HG03060 (cell line): Measurements from ENCODE around the gene CCDC74A.
A peak's percentile ranks its signal among the peaks of the same experiment; 100 is the strongest.
"Not testable (repeated sequence)": the region's sequence is repeated elsewhere in the genome, so short reads cannot be mapped to it uniquely, and the experiment has no call there.

Source experiments
- ATAC-seq: cut with Tn5 transposase; IDR thresholded peaks from one replicate; pipeline ENCODE4 v1.9.1; 2021; ENCODE audit warnings: low read depth, moderate number of reproducible peaks; ENCODE audit not compliant: unreplicated experiment

Gene CCDC74A

GRCh38 chr2:131527131-131528001, at the start of gene CCDC74A:
CCDC74A (plus strand) TSS chr2:131527888; CDS start chr2:131527971, 83 bp downstream.
- ATAC-seq, result peak; percentile 64

- ATAC-seq, result not testable (repeated sequence)
Observed at GRCh38 chr2:131478074-131478849, 49.4 kb upstream of the CCDC74A start.

- ATAC-seq, result not testable (repeated sequence)
Observed at GRCh38 chr2:131478850-131479461, 48.7 kb upstream of the CCDC74A start.

- ATAC-seq, result not testable (repeated sequence)
Observed at GRCh38 chr2:131480351-131480750, 47.3 kb upstream of the CCDC74A start.

- ATAC-seq, result not testable (repeated sequence)
Observed at GRCh38 chr2:131482506-131483155, 45.1 kb upstream of the CCDC74A start.

- ATAC-seq, result not testable (repeated sequence)
Observed at GRCh38 chr2:131483981-131484820, 43.5 kb upstream of the CCDC74A start.

- not testable (repeated sequence) for ATAC-seq
Observed at GRCh38 chr2:131484906-131485460, 42.7 kb upstream of the CCDC74A start.

- ATAC-seq, result not testable (repeated sequence)
Observed at GRCh38 chr2:131486201-131486902, 41.3 kb upstream of the CCDC74A start.

GRCh38 chr2:131488306-131489205, 39.1 kb upstream of the CCDC74A start:
- no peak for ATAC-seq

- not testable (repeated sequence) for ATAC-seq
Observed at GRCh38 chr2:131490616-131491468, 36.8 kb upstream of the CCDC74A start.

GRCh38 chr2:131491469-131491836, 36.2 kb upstream of the CCDC74A start:
- ATAC-seq, result not testable (repeated sequence)

GRCh38 chr2:131492015-131492417, 35.7 kb upstream of the CCDC74A start, which contains the start of gene MZT2A:
MZT2A (minus strand) TSS chr2:131492397; CDS start chr2:131492376, 21 bp downstream.
- peak; percentile 4 for ATAC-seq

GRCh38 chr2:131492418-131493198, 35.1 kb upstream of the CCDC74A start:
- peak; percentile 47 for ATAC-seq

GRCh38 chr2:131493199-131493968, 34.3 kb upstream of the CCDC74A start:
- ATAC-seq, result peak; percentile 3

- not testable (repeated sequence) for ATAC-seq
Observed at GRCh38 chr2:131495506-131495905, 32.2 kb upstream of the CCDC74A start.
